ENCODE data around the gene EGFLAM. TPM values are rescaled to one million over a fixed set of nuclear protein-coding genes. Genes with fewer than 3 reads are reported as not detected.

Gene EGFLAM
- total and polyA plus RNA-seq, 2 experiments from 2014 or later, result 0.06 to 0.27 TPM

GRCh38 chr5:38379350-38379937 lies 121.1 kb downstream of the EGFLAM start:
- Histone ChIP-seq H3K4me3 (no peak overlapping the region), H3K27ac (no peak overlapping the region)
- peak; percentile 21 to 23 for DNase-seq (ENCODE audit: low read depth in 1 of 2, low spot score in 1 of 2)

GRCh38 chr5:38380537-38380936 lies 122.2 kb downstream of the EGFLAM start:
- H3K9me3 ChIP-seq (ENCODE audit: low read depth), result no peaks in the 10 kb centered on the region
- no peak for DNase-seq (ENCODE audit: low read depth in 1 of 2, low spot score in 1 of 2)
- H3K4me3 ChIP-seq, result no peak overlapping the region
- H3K27me3 ChIP-seq, result no peaks in the 10 kb centered on the region
- H3K27ac ChIP-seq, result no peak overlapping the region
- no peaks in the 10 kb centered on the region for H3K36me3 ChIP-seq
- peaks cover 10% of the 10 kb centered on the region for H3K4me1 ChIP-seq (ENCODE audit: low read depth)
- no peak for TF ChIP-seq CTCF (IDR thresholded peaks at IDR 0.05; ENCODE audit: low read depth, low read length)

More at GRCh38 chr5:38379350-38379937, 121.1 kb downstream of the EGFLAM start:
- Histone ChIP-seq H3K36me3 (no peaks in the 10 kb centered on the region), H3K9me3 (ENCODE audit: low read depth) (no peaks in the 10 kb centered on the region), H3K4me1 (ENCODE audit: low read depth) (peaks cover 10% of the 10 kb centered on the region), H3K27me3 (no peaks in the 10 kb centered on the region)
- TF ChIP-seq CTCF (IDR thresholded peaks at IDR 0.05; ENCODE audit: low read depth, low read length), result no peak

GRCh38 chr5:38381361-38381760 lies 123.0 kb downstream of the EGFLAM start:
- Histone ChIP-seq H3K27ac (no peak overlapping the region), H3K4me3 (no peak overlapping the region), H3K4me1 (ENCODE audit: low read depth) (peaks cover 10% of the 10 kb centered on the region), H3K36me3 (no peaks in the 10 kb centered on the region), H3K27me3 (no peaks in the 10 kb centered on the region), H3K9me3 (ENCODE audit: low read depth) (no peaks in the 10 kb centered on the region)
- TF ChIP-seq CTCF (IDR thresholded peaks at IDR 0.05; ENCODE audit: low read depth, low read length), result no peak
- no peak for DNase-seq (ENCODE audit: low read depth in 1 of 2, low spot score in 1 of 2)

- H3K36me3 ChIP-seq, result no peaks in the 10 kb centered on the region
- no peak overlapping the region for H3K4me3 ChIP-seq
- no peaks in the 10 kb centered on the region for H3K9me3 ChIP-seq (ENCODE audit: low read depth)
- H3K27me3 ChIP-seq, result no peaks in the 10 kb centered on the region
- H3K27ac ChIP-seq, result no peak overlapping the region
- peaks cover 10% of the 10 kb centered on the region for H3K4me1 ChIP-seq (ENCODE audit: low read depth)
- peak; percentile 77 to 88 for DNase-seq (ENCODE audit: low read depth in 1 of 2, low spot score in 1 of 2)
- peak; percentile 90 for TF ChIP-seq CTCF (IDR thresholded peaks at IDR 0.05; ENCODE audit: low read depth, low read length)
These were observed 124.5 kb downstream of the EGFLAM start for GRCh38 chr5:38382898-38383297.

GRCh38 chr5:38383701-38384100 lies 125.3 kb downstream of the EGFLAM start:
- DNase-seq (ENCODE audit: low read depth in 1 of 2, low spot score in 1 of 2), result no peak
- no peaks in the 10 kb centered on the region for H3K9me3 ChIP-seq (ENCODE audit: low read depth)
- no peak overlapping the region for H3K27ac ChIP-seq
- H3K36me3 ChIP-seq, result no peaks in the 10 kb centered on the region
- H3K4me1 ChIP-seq (ENCODE audit: low read depth), result peaks cover 10% of the 10 kb centered on the region
- no peaks in the 10 kb centered on the region for H3K27me3 ChIP-seq
- TF ChIP-seq CTCF (IDR thresholded peaks at IDR 0.05; ENCODE audit: low read depth, low read length), result no peak
- H3K4me3 ChIP-seq, result no peak overlapping the region
